GM12801 (cell line): ENCODE results near the gene ANTKMT.

ENCODE experiments used
- CTCF ChIP-seq: IDR thresholded peaks from one replicate; pipeline ENCODE4 v1.5.1; 2011; ENCODE audit warnings: control low read depth; ENCODE audit not compliant: insufficient read length; ENCODE audit errors: extremely low read depth

The ANTKMT gene

DNA sequence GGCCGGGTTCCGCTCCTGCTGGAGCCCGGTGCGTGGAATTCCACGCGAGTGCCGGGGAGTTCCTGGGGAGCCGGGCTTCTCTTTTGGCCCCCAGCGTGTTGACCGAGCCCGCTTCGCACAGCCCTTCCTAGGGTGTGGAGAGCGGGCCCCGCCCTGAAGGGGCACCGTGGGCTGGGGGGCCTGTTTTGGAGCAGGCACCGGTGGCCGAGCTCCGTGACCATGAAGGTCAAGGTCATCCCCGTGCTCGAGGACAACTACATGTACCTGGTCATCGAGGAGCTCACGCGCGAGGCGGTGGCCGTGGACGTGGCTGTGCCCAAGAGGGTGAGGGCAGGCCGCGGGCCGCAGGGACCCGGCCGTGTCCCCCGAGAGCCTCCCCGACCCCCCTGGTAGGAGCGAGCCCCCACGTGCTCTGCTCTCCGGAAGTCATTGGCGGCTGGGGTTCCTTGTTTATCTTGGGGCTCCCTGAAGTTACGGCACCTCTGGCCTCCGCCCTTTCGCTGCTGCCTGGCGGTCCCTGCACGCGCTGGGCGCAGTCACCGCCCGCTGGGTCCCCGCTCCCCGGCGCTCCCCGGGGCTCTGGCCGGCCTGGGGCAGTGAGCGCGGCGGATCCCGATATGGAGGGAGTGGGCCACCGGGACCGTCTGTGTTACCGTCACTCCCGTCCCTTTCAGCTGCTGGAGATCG lies 6.5 kb downstream of the ANTKMT start:
- no peak for TF ChIP-seq CTCF

DNA sequence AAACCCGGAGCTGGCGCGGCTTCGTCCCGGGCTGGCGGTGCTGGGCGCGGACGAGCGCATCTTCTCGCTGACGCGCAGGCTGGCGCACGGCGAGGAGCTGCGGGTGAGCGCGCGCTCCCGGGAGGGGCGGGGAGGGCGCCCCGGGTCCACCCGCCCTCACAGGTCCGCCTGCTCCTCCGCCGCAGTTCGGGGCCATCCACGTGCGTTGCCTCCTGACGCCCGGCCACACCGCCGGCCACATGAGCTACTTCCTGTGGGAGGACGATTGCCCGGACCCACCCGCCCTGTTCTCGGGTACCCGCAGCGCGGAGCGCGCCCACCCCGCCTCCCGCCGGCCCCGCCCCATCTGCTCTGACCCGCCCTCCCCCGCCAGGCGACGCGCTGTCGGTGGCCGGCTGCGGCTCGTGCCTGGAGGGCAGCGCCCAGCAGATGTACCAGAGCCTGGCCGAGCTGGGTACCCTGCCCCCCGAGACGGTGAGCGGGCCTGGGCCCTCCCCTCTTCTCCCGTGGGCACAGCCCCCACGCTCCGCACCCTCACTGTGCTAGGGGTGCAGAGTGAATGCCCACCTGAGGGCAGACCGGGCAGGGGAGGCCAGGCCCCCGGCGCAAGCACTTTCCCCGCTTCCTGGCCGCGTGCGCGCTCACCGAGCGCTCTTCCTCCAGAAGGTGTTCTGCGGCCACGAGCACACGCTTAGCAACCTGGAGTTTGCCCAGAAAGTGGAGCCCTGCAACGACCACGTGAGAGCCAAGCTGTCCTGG lies 7.4 kb downstream of the ANTKMT start:
- no peak for TF ChIP-seq CTCF

DNA sequence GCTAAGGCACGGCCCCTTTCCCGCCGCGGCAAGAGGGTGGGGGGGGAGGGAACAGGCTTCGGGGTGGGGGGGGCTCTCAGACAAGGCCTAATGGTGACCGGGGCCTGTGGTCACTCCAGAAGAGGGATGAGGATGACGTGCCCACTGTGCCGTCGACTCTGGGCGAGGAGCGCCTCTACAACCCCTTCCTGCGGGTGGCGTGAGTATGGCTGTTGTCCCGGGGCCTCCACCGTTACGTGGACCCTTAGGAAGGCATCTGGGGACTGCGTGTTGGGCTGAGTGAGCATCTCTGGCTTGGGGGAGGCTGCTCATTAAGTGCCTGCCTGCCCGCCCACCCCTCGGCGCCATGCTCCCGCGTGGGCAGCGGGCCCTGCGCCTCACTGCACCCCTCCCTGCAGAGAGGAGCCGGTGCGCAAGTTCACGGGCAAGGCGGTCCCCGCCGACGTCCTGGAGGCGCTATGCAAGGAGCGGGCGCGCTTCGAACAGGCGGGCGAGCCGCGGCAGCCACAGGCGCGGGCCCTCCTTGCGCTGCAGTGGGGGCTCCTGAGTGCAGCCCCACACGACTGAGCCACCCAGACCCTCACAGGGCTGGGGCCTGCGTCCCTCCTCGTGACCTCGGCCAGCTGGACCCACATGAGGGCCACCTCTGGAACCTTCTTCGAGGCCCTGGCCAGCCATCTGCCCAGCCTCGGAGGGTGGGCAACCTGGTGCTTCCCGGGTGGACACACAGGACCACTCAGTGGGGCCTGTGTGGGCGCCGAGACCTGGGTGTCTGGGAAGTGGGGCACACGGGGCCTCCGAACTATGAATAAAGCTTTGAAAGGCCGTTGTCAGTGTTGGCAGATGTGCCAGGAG lies 8.2 kb downstream of the ANTKMT start:
- no peak for TF ChIP-seq CTCF

- TF ChIP-seq CTCF, result no peak
Observed at GRCh38 chr16:729768-730665, 9.1 kb downstream of the ANTKMT start.

GRCh38 chr16:730666-731509 lies 9.9 kb downstream of the ANTKMT start:
- TF ChIP-seq CTCF, result no peak

DNA sequence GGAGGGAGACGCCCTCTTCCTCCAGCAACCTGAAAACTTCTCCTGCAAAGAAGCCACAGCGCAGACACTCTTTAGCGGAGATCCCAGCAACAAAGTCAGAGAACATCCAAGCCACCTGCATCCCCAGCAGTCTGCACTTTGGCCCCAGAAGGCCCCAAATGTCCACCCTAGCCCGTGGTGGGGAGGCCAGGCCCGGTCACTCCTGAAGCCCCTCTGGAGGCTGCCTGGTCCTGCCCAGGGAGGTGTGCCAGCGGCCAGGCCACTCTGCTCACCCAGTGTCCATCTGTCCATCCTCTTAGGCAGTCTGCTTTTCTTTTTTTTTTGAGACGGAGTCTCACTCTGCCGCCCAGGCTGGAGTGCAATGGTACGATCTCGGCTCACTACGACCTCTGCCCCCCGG lies 11.4 kb downstream of the ANTKMT start:
- no peak for TF ChIP-seq CTCF
